Upper lobe of left lung (tissue), 6 donors: Measurements from ENCODE around the gene MYADM. TPM values are rescaled to one million over a fixed set of nuclear protein-coding genes. Genes with fewer than 3 reads are reported as not detected.
A peak's percentile ranks its signal among the peaks of the same experiment; 100 is the strongest.
"Not testable (repeated sequence)": the region's sequence is repeated elsewhere in the genome, so short reads cannot be mapped to it uniquely, and the experiment has no call there.

Source experiments
- ATAC-seq, 2 donors: fragments of 200-7000 bp; cut with Tn5 transposase; one replicate each; pipeline ENCODE4 v1.9.1; 2022; ENCODE audit warnings: mild to moderate bottlenecking in 2 of 2, moderate library complexity in 2 of 2; ENCODE audit not compliant: low FRiP score in 2 of 2
- DNase-seq, 2 donors: peaks; one replicate each; pipeline ENCODE4 v3.0.0-alpha.2; 2019 to 2020
- H3K27ac ChIP-seq, 4 donors: fragments of 200-600 bp; sonication (generic); one replicate each; pipeline ENCODE4 v1.5.1; 2016 to 2019
- H3K27me3 ChIP-seq, 4 donors: fragments of 200-600 bp; sonication (generic); one replicate each; pipeline ENCODE4 v1.5.1; 2017 to 2019
- H3K36me3 ChIP-seq, 4 donors: fragments of 200-600 bp; sonication (generic); one replicate each; pipeline ENCODE4 v1.5.1; 2016 to 2019
- H3K4me1 ChIP-seq, 4 donors: fragments of 200-600 bp; sonication (generic); one replicate each; pipeline ENCODE4 v1.5.1; 2018 to 2019
- H3K4me3 ChIP-seq, 4 donors: fragments of 200-600 bp; sonication (generic); one replicate each; pipeline ENCODE4 v1.5.1; 2017 to 2019; ENCODE audit warnings: mild to moderate bottlenecking in 2 of 4, moderate library complexity in 1 of 4
- H3K9me3 ChIP-seq, 4 donors: fragments of 200-600 bp; sonication (generic); one replicate each; pipeline ENCODE4 v1.5.1; 2018 to 2019
- CTCF ChIP-seq, 6 experiments: fragments of 450-650 bp in 4 of 6; fragments of 200-600 bp in 2 of 6; sonication (generic) in 2 of 6; IDR thresholded peaks; one replicate each; pipeline ENCODE4 v1.5.1; 2016 to 2019; ENCODE audit warnings: antibody characterized with exemption in 6 of 6
- EP300 ChIP-seq, 4 donors: sonication (generic); formaldehyde crosslinking; IDR thresholded peaks; one replicate each; pipeline ENCODE4 v1.5.1; 2017; ENCODE audit warnings: antibody characterized with exemption in 4 of 4, control low read depth in 2 of 4
- POLR2A ChIP-seq, 4 donors: fragments of 450-650 bp; IDR thresholded peaks; one replicate each; pipeline ENCODE4 v1.5.1; 2016 to 2017; ENCODE audit warnings: antibody characterized with exemption in 4 of 4, mild to moderate bottlenecking in 2 of 4
- POLR2AphosphoS5 ChIP-seq, 2 donors: sonication (generic); formaldehyde crosslinking; IDR thresholded peaks; one replicate each; pipeline ENCODE4 v1.5.1; 2017; ENCODE audit warnings: antibody characterized with exemption in 2 of 2
- WGBS, 2 donors: methylation state at CpG; one replicate each; pipeline ENCODE4 v1.1.5; 2017 to 2018; 5-methylcytosine and 5-hydroxymethylcytosine counted together
- total RNA-seq, 6 donors: library from RNA; depleted of rRNA in 4 of 6; stranded (reverse); fragments of >200 nt in 4 of 6; gene quantifications; one replicate each; pipeline versions ENCODE4 v1.1.0 to v1.2.1, GENCODE V29; 2016 to 2021
- donor health status: DM: no; HTN: no; CAD: no; lungs with moderate emphysema.
- donor health status: DM: no; HTN: yes; CAD: no; lungs with severe emphysema.

The MYADM gene
- total RNA-seq, 6 donors from 2014 or later, result 31.4 to 312 (median 145) TPM

DNA sequence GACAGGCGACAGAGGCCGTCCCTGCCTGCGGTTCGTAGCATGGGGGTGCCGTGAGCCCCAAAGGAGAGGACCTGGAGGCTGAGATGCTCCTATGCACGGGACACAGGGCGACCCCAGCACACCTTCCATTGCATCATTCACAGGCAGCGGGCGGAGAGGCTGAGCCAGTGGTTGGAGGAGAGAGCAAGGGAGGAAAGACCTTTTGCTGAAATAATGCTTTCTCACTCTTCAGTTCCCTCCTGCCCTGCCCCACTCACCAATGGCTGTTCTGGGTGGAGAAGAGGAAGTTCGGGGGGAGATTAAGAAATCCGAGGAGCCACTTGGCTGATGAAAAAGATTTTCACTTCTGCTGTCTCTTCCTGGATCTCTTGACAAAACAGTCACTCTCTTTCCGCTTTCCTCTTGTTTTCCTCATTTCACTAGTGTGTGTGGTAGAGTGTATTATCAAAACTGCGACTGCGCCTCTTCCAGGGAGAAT lies 43.5 kb upstream of the MYADM start, which contains the start of gene NLRP12:
Gene NLRP12, minus strand, starts transcription at position 181 of the 478 bp plus-strand sequence. Its CDS starts 140 bp downstream, at position 41.
- WGBS, 2 donors, result 45 to 57% methylated on average over 8 to 14 of the region's 14 CpGs
- no peaks in the 10 kb centered on the region for H3K27me3 ChIP-seq
- H3K4me3 ChIP-seq, result peak within 1 kb of the TSS in 3 of 4 donors; percentile 13 to 44 (median 17)
- no peaks in the 10 kb centered on the region for H3K36me3 ChIP-seq
- peak within 1 kb of the TSS; percentile 64 to 85 (median 80) for H3K27ac ChIP-seq
- peak in 1 of 4 donors; percentile 45 for TF ChIP-seq POLR2A (IDR thresholded peaks at IDR 0.05)
- peak; percentile 31 to 35 for TF ChIP-seq POLR2AphosphoS5 (IDR thresholded peaks at IDR 0.05)
- TF ChIP-seq EP300 (IDR thresholded peaks at IDR 0.05), result no peak
- peak in 1 of 2 donors; percentile 60 for DNase-seq
- H3K4me1 ChIP-seq, result no peaks in the 10 kb centered on the region
- no peaks in the 10 kb centered on the region for H3K9me3 ChIP-seq
- peak; percentile 82 to 91 for ATAC-seq

DNA sequence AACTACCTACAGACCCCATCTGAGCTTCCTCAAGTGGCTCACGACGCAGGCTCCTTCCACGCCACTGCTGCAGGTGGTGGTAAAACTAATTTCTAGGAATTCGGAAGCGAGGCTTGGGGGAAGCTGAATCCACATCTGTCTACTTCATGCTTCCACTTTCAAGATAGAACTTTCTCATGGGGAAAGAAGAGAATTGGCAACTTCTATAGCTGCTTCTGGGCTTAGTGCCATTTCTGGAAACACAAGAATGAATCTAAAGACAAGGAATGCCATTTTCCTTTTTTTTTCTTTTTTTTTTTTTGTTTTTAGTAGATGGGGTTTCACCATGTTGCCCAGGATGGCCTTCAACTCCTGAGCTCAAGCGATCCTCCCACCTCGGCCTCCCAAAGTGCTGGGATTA lies 40.8 kb upstream of the MYADM start:
- no peaks in the 10 kb centered on the region for H3K4me1 ChIP-seq
- H3K27ac ChIP-seq, result no peak overlapping the region
- ATAC-seq, result no peak
- H3K4me3 ChIP-seq, result no peak overlapping the region
- H3K9me3 ChIP-seq, result no peaks in the 10 kb centered on the region
- DNase-seq, result no peak
- no peaks in the 10 kb centered on the region for H3K27me3 ChIP-seq
- WGBS, 2 donors, result 78 to 87% methylated on average over 7 of the region's 7 CpGs
- H3K36me3 ChIP-seq, result no peaks in the 10 kb centered on the region
- TF ChIP-seq POLR2A (IDR thresholded peaks at IDR 0.05) (no peak), EP300 (IDR thresholded peaks at IDR 0.05) (no peak), POLR2AphosphoS5 (IDR thresholded peaks at IDR 0.05) (no peak), CTCF (IDR thresholded peaks at IDR 0.05) (no peak)

DNA sequence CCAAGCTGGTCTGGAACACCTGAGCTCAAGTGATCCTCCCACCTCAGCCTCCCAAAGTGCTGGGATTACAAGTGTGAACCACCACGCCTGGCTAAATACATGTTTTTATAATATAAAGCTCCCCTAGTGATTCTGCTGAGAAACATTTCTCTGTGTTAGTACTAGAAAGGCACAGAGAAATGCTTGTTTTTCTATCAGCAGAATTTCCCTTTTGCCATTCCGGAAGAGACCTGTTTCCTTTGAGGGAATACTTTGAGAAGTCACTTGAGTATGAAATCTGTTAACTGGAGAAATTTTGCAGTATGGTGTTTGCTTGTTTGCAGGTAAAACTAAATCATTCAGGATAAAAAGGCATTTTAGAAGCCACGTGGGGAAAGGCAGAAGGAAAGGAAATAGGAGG lies 39.2 kb upstream of the MYADM start:
- no peaks in the 10 kb centered on the region for H3K27me3 ChIP-seq
- DNase-seq (no peak), ATAC-seq (no peak)
- no peak overlapping the region for H3K27ac ChIP-seq
- no peak for TF ChIP-seq POLR2AphosphoS5 (IDR thresholded peaks at IDR 0.05)
- TF ChIP-seq EP300 (IDR thresholded peaks at IDR 0.05), result no peak
- TF ChIP-seq POLR2A (IDR thresholded peaks at IDR 0.05), result no peak
- no peak overlapping the region for H3K4me3 ChIP-seq
- H3K36me3 ChIP-seq, result no peaks in the 10 kb centered on the region
- H3K4me1 ChIP-seq, result no peaks in the 10 kb centered on the region
- WGBS, 2 donors, result 52 to 63% methylated on average over 3 of the region's 3 CpGs
- no peaks in the 10 kb centered on the region for H3K9me3 ChIP-seq

- DNase-seq, H3K4me1 ChIP-seq, H3K27ac ChIP-seq, H3K36me3 ChIP-seq, H3K27me3 ChIP-seq, H3K9me3 ChIP-seq, H3K4me3 ChIP-seq, ATAC-seq: not testable (repeated sequence)
- 13 to 26% methylated on average over 8 to 10 of the region's 13 CpGs for WGBS, 2 donors
Measured at GRCh38 chr19:53832861-53833260, 34.8 kb upstream of the MYADM start.

DNA sequence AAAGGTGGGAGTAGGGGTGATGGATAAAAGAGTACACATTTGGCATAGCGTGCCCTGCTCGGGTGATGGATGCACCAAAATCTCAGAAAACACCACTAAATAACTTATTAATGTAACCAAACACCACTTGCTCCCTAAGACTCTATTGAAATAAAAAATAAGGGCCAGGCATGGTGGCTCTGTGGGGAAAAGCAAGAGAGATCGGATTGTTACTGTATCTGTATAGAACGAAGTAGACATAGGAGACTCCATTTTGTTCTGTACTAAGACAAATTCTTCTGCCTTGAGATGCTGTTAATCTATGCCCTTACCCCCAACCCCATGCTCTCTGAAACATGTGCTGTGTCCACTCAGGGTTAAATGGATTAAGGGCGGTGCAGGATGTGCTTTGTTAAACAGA lies 29.2 kb upstream of the MYADM start:
- not testable (repeated sequence) for H3K4me3 ChIP-seq, H3K9me3 ChIP-seq, H3K36me3 ChIP-seq, H3K27me3 ChIP-seq, DNase-seq, H3K27ac ChIP-seq, ATAC-seq
- 66 to 77% methylated on average over 5 of the region's 5 CpGs for WGBS, 2 donors
- H3K4me1 ChIP-seq, result peaks cover 13 to 20% (median 15%) of the 10 kb centered on the region in 4 donors

GRCh38 chr19:53840241-53840640 lies 27.4 kb upstream of the MYADM start:
- not testable (repeated sequence) for H3K4me3 ChIP-seq, H3K27me3 ChIP-seq, H3K36me3 ChIP-seq, ATAC-seq, DNase-seq, H3K27ac ChIP-seq, H3K9me3 ChIP-seq
- WGBS, 2 donors, result 93 to 94% methylated on average over 12 of the region's 12 CpGs
- peaks cover 13 to 20% (median 15%) of the 10 kb centered on the region in 4 donors for H3K4me1 ChIP-seq

- not testable (repeated sequence) for H3K27ac ChIP-seq, H3K36me3 ChIP-seq, H3K27me3 ChIP-seq, H3K4me3 ChIP-seq, H3K9me3 ChIP-seq
- WGBS, 2 donors, result 73 to 81% methylated on average over 4 of the region's 4 CpGs
- H3K4me1 ChIP-seq, result peaks cover 13 to 20% (median 15%) of the 10 kb centered on the region in 4 donors
- ATAC-seq, result peak in 1 of 2 donors; percentile 93
- peak in 1 of 2 donors; percentile 53 for DNase-seq
Measured at GRCh38 chr19:53840914-53841313, 26.8 kb upstream of the MYADM start.

DNA sequence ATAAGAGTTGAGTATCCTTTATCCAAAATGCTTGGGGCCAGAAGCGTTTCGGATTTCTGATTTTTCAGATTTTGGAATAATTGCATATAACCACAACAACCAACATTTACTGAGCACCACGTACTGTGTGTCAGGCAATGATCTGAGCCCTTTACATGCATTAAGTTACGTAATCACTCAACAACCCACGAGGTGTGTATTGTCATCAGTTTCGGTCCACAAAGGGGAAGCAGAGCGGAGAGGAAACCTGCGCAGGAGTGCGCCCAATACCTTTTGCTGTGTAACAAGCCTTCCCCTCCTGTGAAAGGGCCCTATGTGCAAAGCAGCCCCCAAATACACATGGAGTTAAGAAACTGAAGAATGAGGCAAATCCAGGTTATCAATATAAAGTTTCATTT lies 22.8 kb upstream of the MYADM start:
- H3K36me3 ChIP-seq, result no peaks in the 10 kb centered on the region
- DNase-seq (peak in 1 of 2 donors; percentile 59), ATAC-seq (no peak)

More for the DNA sequence above, 22.8 kb upstream of the MYADM start:
- 72 to 81% methylated on average over 9 of the region's 9 CpGs for WGBS, 2 donors
- H3K4me1 ChIP-seq, result peaks cover 14 to 30% (median 27%) of the 10 kb centered on the region in 4 donors
- peak overlapping the region in 1 of 4 donors; percentile 73 for H3K27ac ChIP-seq
- H3K9me3 ChIP-seq, result no peaks in the 10 kb centered on the region
- TF ChIP-seq EP300 (IDR thresholded peaks at IDR 0.05), result no peak
- TF ChIP-seq POLR2AphosphoS5 (IDR thresholded peaks at IDR 0.05), result no peak
- TF ChIP-seq POLR2A (IDR thresholded peaks at IDR 0.05), result no peak
- TF ChIP-seq CTCF (IDR thresholded peaks at IDR 0.05), result no peak
- no peaks in the 10 kb centered on the region for H3K27me3 ChIP-seq
- H3K4me3 ChIP-seq, result no peak overlapping the region
